Measurements from ENCODE around the gene ZNF408.

Gene ZNF408

GRCh38 chr11:46684367-46684766 is 16.5 kb upstream of the ZNF408 start:
- no peak for TF ChIP-seq CTCF (IDR thresholded peaks at IDR 0.05)
- Histone ChIP-seq H3K27ac (peak overlapping the region; percentile 64 to 66), H3K27me3 (no peaks in the 10 kb centered on the region), H3K9me3 (no peaks in the 10 kb centered on the region), H3K4me1 (peaks cover 5 to 52% (median 25%) of the 10 kb centered on the region in 4 donors), H3K36me3 (peaks cover 53 to 74% (median 71%) of the 10 kb centered on the region in 3 donors), H3K4me3 (no peak overlapping the region)
- intact Hi-C loops (cut with DNase I; ENCODE audit: low total_unique reads) = no loop called here
- DNase-seq = no peak

GRCh38 chr11:46686886-46687795 is 13.7 kb upstream of the ZNF408 start:
- peak overlapping the region; percentile 64 to 66 for H3K27ac ChIP-seq
- peaks cover 5 to 52% (median 25%) of the 10 kb centered on the region in 4 donors for H3K4me1 ChIP-seq
- H3K36me3 ChIP-seq = peaks cover 25 to 68% (median 68%) of the 10 kb centered on the region in 3 donors
- no peak for TF ChIP-seq CTCF (IDR thresholded peaks at IDR 0.05)
- H3K27me3 ChIP-seq = no peaks in the 10 kb centered on the region
- H3K4me3 ChIP-seq = no peak overlapping the region
- DNase-seq = no peak
- no peaks in the 10 kb centered on the region for H3K9me3 ChIP-seq
- intact Hi-C loops (cut with DNase I; ENCODE audit: low total_unique reads) = loop anchor here (5.0 kb wide), 1 partner anchor 565 kb away; the partner anchor contains the start of gene PHF21A

GRCh38 chr11:46690702-46691101 is 10.1 kb upstream of the ZNF408 start:
- no peak overlapping the region for H3K4me3 ChIP-seq
- no peak for DNase-seq
- TF ChIP-seq CTCF (IDR thresholded peaks at IDR 0.05) = no peak
- H3K9me3 ChIP-seq = no peaks in the 10 kb centered on the region
- intact Hi-C loops (cut with DNase I; ENCODE audit: low total_unique reads) = no loop called here
- peaks cover 13 to 50% (median 33%) of the 10 kb centered on the region in 4 donors for H3K4me1 ChIP-seq
- no peak overlapping the region for H3K27ac ChIP-seq
- H3K36me3 ChIP-seq = peaks cover 32 to 95% (median 90%) of the 10 kb centered on the region in 3 donors
- no peaks in the 10 kb centered on the region for H3K27me3 ChIP-seq

GRCh38 chr11:46692450-46692849 is 8.4 kb upstream of the ZNF408 start:
- H3K4me3 ChIP-seq = no peak overlapping the region
- no peaks in the 10 kb centered on the region for H3K9me3 ChIP-seq
- no peaks in the 10 kb centered on the region for H3K27me3 ChIP-seq
- no peak for DNase-seq
- intact Hi-C loops (cut with DNase I; ENCODE audit: low total_unique reads) = no loop called here
- peak overlapping the region; percentile 10 to 32 for H3K27ac ChIP-seq
- peaks cover 13 to 57% (median 47%) of the 10 kb centered on the region in 4 donors for H3K4me1 ChIP-seq
- H3K36me3 ChIP-seq = peaks cover 19 to 85% (median 80%) of the 10 kb centered on the region in 3 donors
- TF ChIP-seq CTCF (IDR thresholded peaks at IDR 0.05) = no peak

- no peaks in the 10 kb centered on the region for H3K9me3 ChIP-seq
- H3K4me3 ChIP-seq = no peak overlapping the region
- peaks cover 13 to 59% (median 54%) of the 10 kb centered on the region in 4 donors for H3K4me1 ChIP-seq
- H3K27ac ChIP-seq = peak overlapping the region; percentile 78 to 92
- peaks cover 12 to 73% (median 69%) of the 10 kb centered on the region in 3 donors for H3K36me3 ChIP-seq
- H3K27me3 ChIP-seq = no peaks in the 10 kb centered on the region
- TF ChIP-seq CTCF (IDR thresholded peaks at IDR 0.05) = no peak
- intact Hi-C loops (cut with DNase I; ENCODE audit: low total_unique reads) = no loop called here
- DNase-seq = peak in 1 of 2 donors; percentile 81
Measured at GRCh38 chr11:46693597-46694012, 7.2 kb upstream of the ZNF408 start.

Data from tibial artery (tissue), 4 donors.